Ovary (tissue), 9 donors: ENCODE measurements around the gene IQCF6. TPM values are rescaled to one million over a fixed set of nuclear protein-coding genes. Genes with fewer than 3 reads are reported as not detected.

Experiments
- DNase-seq, 5 donors: peaks; one replicate each; pipeline ENCODE4 v3.0.0-alpha.2; 2019 to 2020
- H3K27ac ChIP-seq, 2 donors: fragments of 200-600 bp; one replicate each; pipeline versions ENCODE4 v1.5.1 to v1.8.0; 2019 to 2022
- H3K27me3 ChIP-seq: fragments of 200-600 bp; one replicate; pipeline ENCODE4 v1.8.0; 2022
- H3K36me3 ChIP-seq: fragments of 200-600 bp; sonication (generic); one replicate; pipeline ENCODE4 v1.5.1; 2019
- H3K4me1 ChIP-seq: one replicate; pipeline ENCODE4 v1.8.1; 2013; ENCODE audit warnings: mild to moderate bottlenecking, moderate library complexity; ENCODE audit not compliant: insufficient read depth
- H3K4me3 ChIP-seq: fragments of 200-600 bp; sonication (generic); one replicate; pipeline ENCODE4 v1.5.1; 2017
- H3K9me3 ChIP-seq, 2 donors: fragments of 200-600 bp in 1 of 2; sonication (generic) in 1 of 2; one replicate each; pipeline versions ENCODE4 v1.5.1 to v1.8.1; 2013 to 2019; ENCODE audit warnings: mild to moderate bottlenecking in 1 of 2, moderate library complexity in 1 of 2
- CTCF ChIP-seq, 3 donors: fragments of 450-650 bp in 2 of 3; fragments of 200-600 bp in 1 of 3; IDR thresholded peaks; one replicate each; pipeline versions ENCODE4 v1.5.1 to v1.8.0; 2016 to 2022; ENCODE audit warnings: antibody characterized with exemption in 3 of 3, mild to moderate bottlenecking in 1 of 3
- EP300 ChIP-seq: sonication (generic); formaldehyde crosslinking; IDR thresholded peaks from one replicate; pipeline ENCODE4 v1.6.1; 2017; ENCODE audit warnings: antibody characterized with exemption
- POLR2A ChIP-seq: fragments of 450-650 bp; IDR thresholded peaks from one replicate; pipeline ENCODE4 v1.6.1; 2017; ENCODE audit warnings: antibody characterized with exemption, mild to moderate bottlenecking, moderate library complexity
- WGBS, 3 donors: extraction: QIAGEN DNeasy Blood & Tissue Kit in 1 of 3; methylation state at CpG; one replicate each; pipeline versions ENCODE4 v1.1.5 to v1.1.7; 2013 to 2017; 5-methylcytosine and 5-hydroxymethylcytosine counted together
- intact Hi-C, 4 donors: fragments of 100-400 bp; cut with DNase I; formaldehyde crosslinking; loops; one replicate each; pipeline versions ENCODE4 v1.11.0 to v1.15.1; 2022 to 2023
- polyA plus RNA-seq, 2 donors: library from polyadenylated mRNA; stranded (reverse); fragments of 200-250 nt in 1 of 2; fragments of 350-450 nt in 1 of 2; fragmentation: Illumina TruSeq in 1 of 2; extraction: RNeasy Lipid Tissue Mini Kit (QIAGEN cat#74804) in 1 of 2; gene quantifications; one replicate each; pipeline ENCODE4 v1.2.3, GENCODE V29; 2013 to 2014
- total RNA-seq, 7 donors: library from RNA; depleted of rRNA in 2 of 7; stranded (reverse); fragments of >200 nt in 2 of 7; fragmentation: NEBNext Ultra II Directional in 3 of 7; extraction: Animal tissue kit (Norgen Biotek cat#: 25700) in 3 of 7; gene quantifications; one replicate each; pipeline versions ENCODE4 v1.1.0 to v1.2.4, GENCODE V29; 2016 to 2023
- donor health status: DM: no; HTN: no; CAD: no; lungs with moderate emphysema.
- donor health status: DM: no; HTN: no; CAD: no.
- donor health status: Bipolar disorder and iron deficiency.
- donor health status: DM: yes; HTN: yes; CAD: no.
- donor health status: DM: no; HTN: no; CAD: no.
- donor health status: DM: yes; HTN: yes; CAD: no.

IQCF6 gene
- total and polyA plus RNA-seq, 9 donors, result not detected

DNA sequence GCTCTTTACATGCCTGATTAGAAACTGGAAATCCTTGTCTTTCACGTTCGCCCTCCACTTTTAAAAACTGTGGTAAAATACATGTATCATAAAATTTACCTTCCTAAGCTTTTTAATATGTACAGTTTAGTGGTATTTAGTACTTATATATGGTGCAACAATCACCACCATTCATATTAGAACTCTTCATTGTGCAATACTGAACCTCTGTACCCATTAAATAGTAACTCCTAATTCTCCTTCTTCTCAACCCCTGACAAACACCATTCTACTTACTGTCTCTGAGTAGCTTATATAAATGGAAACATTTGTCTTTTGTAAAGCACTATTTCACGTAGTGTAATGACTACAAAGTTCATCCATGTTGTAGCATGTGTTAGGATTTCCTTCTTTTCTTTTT, 44.0 kb downstream of the IQCF6 start:
- Histone ChIP-seq H3K36me3 (no peaks in the 10 kb centered on the region), H3K27me3 (no peaks in the 10 kb centered on the region), H3K27ac (no peak overlapping the region), H3K4me1 (no peaks in the 10 kb centered on the region), H3K9me3 (no peaks in the 10 kb centered on the region), H3K4me3 (no peak overlapping the region)
- intact Hi-C loops, result no loop called here
- WGBS, 3 donors, result 61 to 72% (median 72%) methylated on average over 3 of the region's 3 CpGs
- no peak for DNase-seq
- TF ChIP-seq EP300 (no peak), CTCF (IDR thresholded peaks at IDR 0.05) (no peak), POLR2A (no peak)

DNA sequence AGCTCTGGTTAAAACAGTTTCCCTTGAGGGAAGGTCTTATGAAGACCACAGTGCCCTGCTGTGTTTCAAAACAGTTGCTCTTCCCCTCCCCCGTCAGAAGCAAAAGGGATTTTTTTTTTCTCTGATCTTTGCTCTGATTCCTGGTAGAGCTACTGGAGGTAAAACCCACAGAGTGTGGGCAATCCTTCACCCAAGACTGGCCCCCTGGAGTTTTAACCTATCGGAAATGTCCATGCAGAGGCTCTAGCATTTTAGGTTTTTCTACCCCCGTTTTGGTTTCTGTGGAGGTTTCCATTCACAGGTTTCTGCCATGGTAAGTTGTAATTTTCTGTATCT, 44.5 kb downstream of the IQCF6 start:
- no peak for DNase-seq
- 41 to 46% (median 42%) methylated on average over 3 of the region's 3 CpGs for WGBS, 3 donors
- no peak for TF ChIP-seq CTCF (IDR thresholded peaks at IDR 0.05)
- no peak for TF ChIP-seq EP300
- intact Hi-C loops, result no loop called here
- Histone ChIP-seq H3K4me1 (no peaks in the 10 kb centered on the region), H3K27ac (no peak overlapping the region), H3K27me3 (no peaks in the 10 kb centered on the region), H3K9me3 (no peaks in the 10 kb centered on the region), H3K36me3 (no peaks in the 10 kb centered on the region), H3K4me3 (no peak overlapping the region)

GRCh38 chr3:51733859-51734571, 45.0 kb downstream of the IQCF6 start:
- no peak overlapping the region for H3K27ac ChIP-seq
- 88 to 95% (median 90%) methylated on average over 4 of the region's 4 CpGs for WGBS, 3 donors
- H3K27me3 ChIP-seq, result no peaks in the 10 kb centered on the region
- H3K9me3 ChIP-seq, result no peaks in the 10 kb centered on the region
- no peaks in the 10 kb centered on the region for H3K36me3 ChIP-seq
- TF ChIP-seq POLR2A (no peak), CTCF (IDR thresholded peaks at IDR 0.05) (no peak), EP300 (no peak)
- no peaks in the 10 kb centered on the region for H3K4me1 ChIP-seq
- no peak overlapping the region for H3K4me3 ChIP-seq
- DNase-seq, result no peak
- intact Hi-C loops, result no loop called here

DNA sequence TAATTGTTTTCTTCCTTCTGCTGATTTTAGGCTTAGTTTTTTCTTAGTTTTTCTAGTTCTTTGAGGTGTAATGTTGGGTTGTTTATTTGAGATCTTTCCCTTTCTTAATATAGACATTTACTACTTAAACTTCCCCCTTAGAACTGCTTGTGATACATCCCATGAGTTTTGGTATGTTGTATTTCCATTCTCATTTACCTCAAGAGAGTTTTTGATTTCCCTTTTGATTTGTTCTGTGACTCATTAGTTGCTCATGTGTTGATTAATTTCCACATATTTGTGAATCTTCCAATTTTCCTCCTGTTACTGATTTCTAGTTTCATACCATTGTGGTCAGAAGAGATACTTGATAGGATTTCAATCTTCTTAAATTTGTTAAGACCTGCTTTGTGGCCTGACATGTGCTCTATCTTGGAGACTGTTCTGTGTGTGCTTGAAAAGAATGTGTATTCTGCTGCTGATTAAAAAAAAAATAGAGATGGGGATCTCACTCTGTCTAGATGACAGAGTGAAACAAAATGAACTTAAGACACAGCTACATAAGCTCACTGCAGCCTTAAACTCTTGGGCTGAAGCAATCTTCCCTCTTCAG, 49.9 kb downstream of the IQCF6 start:
- Histone ChIP-seq H3K9me3 (no peaks in the 10 kb centered on the region), H3K27ac (no peak overlapping the region), H3K27me3 (no peaks in the 10 kb centered on the region), H3K4me1 (no peaks in the 10 kb centered on the region), H3K36me3 (no peaks in the 10 kb centered on the region), H3K4me3 (no peak overlapping the region)
- intact Hi-C loops, result loop anchor here in 1 of 4 donors (5.0 kb wide), 1 partner anchor 417 kb away; no protein-coding TSS in a partner anchor
- no peak for DNase-seq
- TF ChIP-seq POLR2A, result no peak

Other genes starting within 250 kb of the IQCF6 start
- gene RAD54L2, start 240.5 kb downstream of the IQCF6 start, total RNA-seq, result 10 to 100 TPM; 11.7 to 32.5 (median 24.5) TPM
- gene RAD54L2, start 240.5 kb downstream of the IQCF6 start, polyA plus RNA-seq, result 1 to 10 TPM; 5.8 to 7.1 TPM
- gene TEX264, start 108.0 kb downstream of the IQCF6 start, total RNA-seq, result 10 to 100 TPM; 27.1 to 88.8 (median 38.7) TPM
- gene TEX264, start 108.0 kb downstream of the IQCF6 start, polyA plus RNA-seq, result 10 to 100 TPM; 51.0 to 62.3 TPM
- gene GRM2, start 72.2 kb downstream of the IQCF6 start, total RNA-seq, result under 1 TPM in 4 of 7 donors, not detected in 3; 0.25 to 0.47 (median 0.34) TPM
- gene GRM2, start 72.2 kb downstream of the IQCF6 start, polyA plus RNA-seq, result under 1 TPM; 0.10 to 0.24 TPM
- gene IQCF2, start 82.4 kb upstream of the IQCF6 start, total RNA-seq, result not detected
- gene IQCF2, start 82.4 kb upstream of the IQCF6 start, polyA plus RNA-seq, result not detected
- not detected for gene IQCF5, start 96.4 kb upstream of the IQCF6 start, total RNA-seq
- not detected for gene IQCF5, start 96.4 kb upstream of the IQCF6 start, polyA plus RNA-seq
- under 1 TPM in 1 of 7 donors, not detected in 6; 0.62 TPM for gene IQCF1, start 124.1 kb upstream of the IQCF6 start, total RNA-seq
- not detected for gene IQCF1, start 124.1 kb upstream of the IQCF6 start, polyA plus RNA-seq
- gene RRP9, start 162.7 kb upstream of the IQCF6 start, total RNA-seq, result 10 to 100 TPM in 6 of 7 donors, 1 to 10 TPM in 1; 9.1 to 32.7 (median 19.3) TPM
- 10 to 100 TPM in 1 of 2 donors, 1 to 10 TPM in 1; 4.9 to 16.2 TPM for gene RRP9, start 162.7 kb upstream of the IQCF6 start, polyA plus RNA-seq
- gene PARP3, start 163.1 kb upstream of the IQCF6 start, total RNA-seq, result 10 to 100 TPM in 6 of 7 donors, 1 to 10 TPM in 1; 8.2 to 19.4 (median 11.6) TPM
- 10 to 100 TPM in 1 of 2 donors, 1 to 10 TPM in 1; 9.8 to 10.2 TPM for gene PARP3, start 163.1 kb upstream of the IQCF6 start, polyA plus RNA-seq
- under 1 TPM; 0.23 to 0.83 (median 0.36) TPM for gene GPR62, start 176.1 kb upstream of the IQCF6 start, total RNA-seq
- under 1 TPM; 0.15 to 0.22 TPM for gene GPR62, start 176.1 kb upstream of the IQCF6 start, polyA plus RNA-seq
- gene PCBP4, start 188.2 kb upstream of the IQCF6 start, total RNA-seq, result 10 to 100 TPM; 36.9 to 83.3 (median 49.0) TPM
- gene PCBP4, start 188.2 kb upstream of the IQCF6 start, polyA plus RNA-seq, result 10 to 100 TPM in 1 of 2 donors, 1 to 10 TPM in 1; 4.5 to 28.7 TPM
- 10 to 100 TPM; 37.1 to 55.7 (median 45.5) TPM for gene ABHD14B, start 194.8 kb upstream of the IQCF6 start, total RNA-seq
- 10 to 100 TPM; 58.4 to 70.9 TPM for gene ABHD14B, start 194.8 kb upstream of the IQCF6 start, polyA plus RNA-seq
- 10 to 100 TPM; 13.2 to 36.1 (median 27.4) TPM for gene ABHD14A, start 195.8 kb upstream of the IQCF6 start, total RNA-seq
- gene ABHD14A, start 195.8 kb upstream of the IQCF6 start, polyA plus RNA-seq, result 10 to 100 TPM in 1 of 2 donors, 1 to 10 TPM in 1; 5.1 to 30.8 TPM
- 10 to 100 TPM; 13.8 to 27.4 (median 21.1) TPM for gene ACY1, start 204.3 kb upstream of the IQCF6 start, total RNA-seq
- 10 to 100 TPM in 1 of 2 donors, 1 to 10 TPM in 1; 8.4 to 10.2 TPM for gene ACY1, start 204.3 kb upstream of the IQCF6 start, polyA plus RNA-seq
- gene RPL29, start 216.7 kb upstream of the IQCF6 start, total RNA-seq, result 1,000 to 10,000 TPM; 1,785 to 3,905 (median 1,999) TPM
- 1,000 to 10,000 TPM; 1,901 to 3,982 TPM for gene RPL29, start 216.7 kb upstream of the IQCF6 start, polyA plus RNA-seq